PC-3 (cell line): ENCODE measurements around the gene ISLR2.
"Not testable (repeated sequence)": the region's sequence is repeated elsewhere in the genome, so short reads cannot be mapped to it uniquely, and the experiment has no call there.

Source experiments
- EZH2 ChIP-seq: fragments of 300-600 bp; sonication (generic); IDR thresholded peaks from one replicate; pipeline ENCODE4 v1.6.1; 2017; ENCODE audit warnings: antibody characterized with exemption, mild to moderate bottlenecking, low read length; ENCODE audit not compliant: unreplicated experiment
- EZH2phosphoT487 ChIP-seq: fragments of 300-600 bp; sonication (generic); IDR thresholded peaks from 2 replicates; pipeline ENCODE4 v1.6.1; 2018; ENCODE audit warnings: mild to moderate bottlenecking, antibody characterized with exemption, low read length, borderline replicate concordance
- TF ChIP-seq, protein P1 (sequence below): fragments of 300-600 bp; sonication (generic); conservative IDR thresholded peaks from 2 replicates; pipeline ENCODE4 v1.5.1; 2017; ENCODE audit warnings: antibody characterized with exemption, low read depth, mild to moderate bottlenecking, low read length

DNA sequence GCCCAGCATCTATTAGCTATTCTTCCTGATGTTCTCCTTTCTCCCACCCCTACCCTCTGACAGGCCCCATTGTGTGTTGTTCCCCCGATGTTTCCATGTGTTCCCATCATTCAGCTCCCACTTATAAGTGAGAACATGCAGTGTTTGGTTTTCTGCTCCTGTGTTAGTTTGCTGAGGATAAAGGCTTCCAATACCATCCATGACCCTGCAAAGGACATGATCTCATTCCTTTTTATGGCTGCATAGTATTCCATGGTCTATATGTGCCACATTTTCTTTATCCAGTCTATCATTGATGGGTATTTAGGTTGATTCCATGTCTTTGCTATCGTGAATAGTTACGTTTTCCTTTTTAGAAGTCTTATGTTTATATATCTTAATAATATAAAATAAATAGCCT lies 30.0 kb downstream of the ISLR2 start:
- TF ChIP-seq, protein P1, sequence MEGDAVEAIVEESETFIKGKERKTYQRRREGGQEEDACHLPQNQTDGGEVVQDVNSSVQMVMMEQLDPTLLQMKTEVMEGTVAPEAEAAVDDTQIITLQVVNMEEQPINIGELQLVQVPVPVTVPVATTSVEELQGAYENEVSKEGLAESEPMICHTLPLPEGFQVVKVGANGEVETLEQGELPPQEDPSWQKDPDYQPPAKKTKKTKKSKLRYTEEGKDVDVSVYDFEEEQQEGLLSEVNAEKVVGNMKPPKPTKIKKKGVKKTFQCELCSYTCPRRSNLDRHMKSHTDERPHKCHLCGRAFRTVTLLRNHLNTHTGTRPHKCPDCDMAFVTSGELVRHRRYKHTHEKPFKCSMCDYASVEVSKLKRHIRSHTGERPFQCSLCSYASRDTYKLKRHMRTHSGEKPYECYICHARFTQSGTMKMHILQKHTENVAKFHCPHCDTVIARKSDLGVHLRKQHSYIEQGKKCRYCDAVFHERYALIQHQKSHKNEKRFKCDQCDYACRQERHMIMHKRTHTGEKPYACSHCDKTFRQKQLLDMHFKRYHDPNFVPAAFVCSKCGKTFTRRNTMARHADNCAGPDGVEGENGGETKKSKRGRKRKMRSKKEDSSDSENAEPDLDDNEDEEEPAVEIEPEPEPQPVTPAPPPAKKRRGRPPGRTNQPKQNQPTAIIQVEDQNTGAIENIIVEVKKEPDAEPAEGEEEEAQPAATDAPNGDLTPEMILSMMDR: not testable (repeated sequence)
- not testable (repeated sequence) for TF ChIP-seq EZH2, EZH2phosphoT487
